Choroid plexus epithelial cell (primary cell): ENCODE results near the gene CLDN15.
"Not testable (repeated sequence)": the region's sequence is repeated elsewhere in the genome, so short reads cannot be mapped to it uniquely, and the experiment has no call there.

Source experiments
- DNase-seq: peaks from one replicate; pipeline ENCODE4 v3.0.0-alpha.2; 2010; ENCODE audit warnings: low read depth
- H3K4me3 ChIP-seq: 2 replicates; pipeline ENCODE4 v1.5.1; 2011; ENCODE audit warnings: low read depth, mild to moderate bottlenecking, control low read depth, low read length, moderate library complexity
- TF ChIP-seq, protein P1 (sequence below): conservative IDR thresholded peaks from 2 replicates; pipeline ENCODE4 v1.5.1; 2011; ENCODE audit warnings: low read depth, mild to moderate bottlenecking, control low read depth, inconsistent platforms, low read length, moderate library complexity

Gene CLDN15, protein sequence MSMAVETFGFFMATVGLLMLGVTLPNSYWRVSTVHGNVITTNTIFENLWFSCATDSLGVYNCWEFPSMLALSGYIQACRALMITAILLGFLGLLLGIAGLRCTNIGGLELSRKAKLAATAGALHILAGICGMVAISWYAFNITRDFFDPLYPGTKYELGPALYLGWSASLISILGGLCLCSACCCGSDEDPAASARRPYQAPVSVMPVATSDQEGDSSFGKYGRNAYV

DNA sequence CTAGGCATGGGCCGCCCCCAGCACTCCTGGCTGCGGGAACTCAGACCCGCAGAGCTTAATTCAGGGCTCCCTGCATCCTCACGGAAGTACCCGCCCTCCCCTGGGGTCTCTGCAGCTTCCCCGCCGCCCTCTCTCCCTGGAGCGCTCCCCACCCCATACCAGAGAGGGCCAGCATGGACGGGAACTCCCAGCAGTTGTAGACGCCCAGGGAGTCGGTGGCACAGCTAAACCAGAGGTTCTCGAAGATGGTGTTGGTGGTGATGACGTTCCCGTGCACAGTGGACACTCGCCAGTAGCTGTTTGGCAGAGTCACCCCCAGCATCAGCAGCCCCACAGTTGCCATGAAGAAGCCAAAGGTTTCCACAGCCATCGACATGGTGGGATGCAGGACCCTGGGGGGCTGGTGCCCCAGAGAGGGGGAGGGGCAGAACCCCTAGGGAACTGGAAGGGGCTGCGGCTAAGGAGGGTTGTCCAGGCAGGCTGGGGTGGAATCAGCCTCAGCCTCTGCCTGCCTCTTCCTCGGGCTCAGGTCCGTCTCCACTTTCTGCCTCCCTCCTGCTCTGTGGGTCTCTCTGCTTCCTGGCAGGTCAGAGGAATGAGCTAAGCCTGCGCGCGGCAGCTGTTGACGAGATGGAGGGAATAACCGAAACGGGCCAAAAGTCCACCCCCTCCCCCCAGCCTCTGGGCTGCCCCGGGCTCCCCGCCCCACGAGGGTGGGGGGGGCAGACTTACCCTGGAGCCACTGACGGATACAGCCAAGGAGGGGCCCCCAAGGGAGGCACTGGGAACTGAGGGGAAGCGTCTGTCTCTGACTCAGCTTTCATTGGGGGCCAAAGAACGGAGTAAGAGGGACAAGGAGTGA lies at the start of gene CLDN15:
Gene CLDN15, minus strand, starts transcription at position 597 of the 862 bp plus-strand sequence. Its CDS starts 221 bp downstream, at position 376.
- no peak within 1 kb of the TSS for H3K4me3 ChIP-seq
- peak; percentile 50 for DNase-seq
- TF ChIP-seq, protein P1, sequence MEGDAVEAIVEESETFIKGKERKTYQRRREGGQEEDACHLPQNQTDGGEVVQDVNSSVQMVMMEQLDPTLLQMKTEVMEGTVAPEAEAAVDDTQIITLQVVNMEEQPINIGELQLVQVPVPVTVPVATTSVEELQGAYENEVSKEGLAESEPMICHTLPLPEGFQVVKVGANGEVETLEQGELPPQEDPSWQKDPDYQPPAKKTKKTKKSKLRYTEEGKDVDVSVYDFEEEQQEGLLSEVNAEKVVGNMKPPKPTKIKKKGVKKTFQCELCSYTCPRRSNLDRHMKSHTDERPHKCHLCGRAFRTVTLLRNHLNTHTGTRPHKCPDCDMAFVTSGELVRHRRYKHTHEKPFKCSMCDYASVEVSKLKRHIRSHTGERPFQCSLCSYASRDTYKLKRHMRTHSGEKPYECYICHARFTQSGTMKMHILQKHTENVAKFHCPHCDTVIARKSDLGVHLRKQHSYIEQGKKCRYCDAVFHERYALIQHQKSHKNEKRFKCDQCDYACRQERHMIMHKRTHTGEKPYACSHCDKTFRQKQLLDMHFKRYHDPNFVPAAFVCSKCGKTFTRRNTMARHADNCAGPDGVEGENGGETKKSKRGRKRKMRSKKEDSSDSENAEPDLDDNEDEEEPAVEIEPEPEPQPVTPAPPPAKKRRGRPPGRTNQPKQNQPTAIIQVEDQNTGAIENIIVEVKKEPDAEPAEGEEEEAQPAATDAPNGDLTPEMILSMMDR = no peak

DNA sequence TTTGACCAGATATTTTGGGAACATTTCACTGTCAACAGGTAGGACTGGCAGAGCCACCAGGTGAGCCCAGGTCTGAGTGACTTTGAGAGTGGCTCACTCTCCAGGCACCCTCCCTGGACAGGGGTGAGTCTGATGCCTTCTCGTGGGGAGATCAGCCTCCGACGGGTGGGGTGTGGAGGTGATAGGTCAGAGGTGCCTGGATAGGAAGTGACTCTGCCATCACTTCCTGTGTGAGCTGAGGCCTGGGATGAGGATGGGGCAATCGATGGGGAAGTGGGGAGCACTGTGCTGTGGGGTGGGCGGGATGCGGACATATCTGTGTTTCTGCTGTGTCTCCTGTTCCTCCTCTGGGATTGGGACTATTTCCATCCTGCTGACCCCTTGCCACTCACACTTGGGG lies 49.4 kb upstream of the CLDN15 start:
- DNase-seq = no peak
- no peak overlapping the region for H3K4me3 ChIP-seq
- TF ChIP-seq, protein P1 = no peak

DNA sequence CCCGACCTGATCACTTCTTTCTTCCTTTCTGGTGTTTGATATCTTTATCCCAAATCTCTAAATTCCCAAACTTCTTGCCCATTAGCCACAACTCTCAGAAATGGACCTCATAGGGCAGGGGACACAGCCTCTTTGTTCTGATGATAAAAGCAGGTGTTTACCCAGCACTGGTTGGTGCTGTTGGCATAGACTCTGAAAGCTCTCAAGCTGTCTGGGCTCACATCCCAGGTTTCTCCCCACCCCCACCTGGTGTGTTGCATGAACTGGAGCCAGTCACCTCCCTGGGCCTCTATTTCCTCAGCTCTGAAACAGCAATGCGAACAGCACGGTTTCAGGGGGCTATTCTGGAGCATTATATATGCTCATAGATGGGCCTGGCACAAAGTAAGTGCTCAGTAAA lies 48.3 kb upstream of the CLDN15 start:
- not testable (repeated sequence) for DNase-seq, H3K4me3 ChIP-seq

DNA sequence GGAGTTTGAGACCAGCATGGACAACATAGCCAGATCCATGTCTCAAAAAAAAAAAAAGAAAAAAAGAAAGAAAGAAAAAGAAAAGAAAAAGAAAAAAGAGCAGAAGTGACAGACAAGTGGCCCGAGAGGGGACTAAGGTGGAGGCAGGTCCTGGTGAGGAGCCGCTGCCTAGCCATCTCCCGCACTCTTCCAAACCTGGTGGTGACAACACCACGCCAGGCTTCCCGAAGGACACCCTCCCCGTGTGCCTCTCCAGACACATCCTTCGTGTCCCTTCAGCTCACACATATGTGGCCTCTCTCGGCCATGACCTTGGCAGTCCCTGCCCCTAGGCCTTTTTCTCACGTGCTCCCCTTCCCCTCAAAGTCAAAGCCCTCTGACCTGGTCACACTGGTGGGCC lies 47.6 kb upstream of the CLDN15 start:
- DNase-seq = no peak
- TF ChIP-seq, protein P1 = no peak
- no peak overlapping the region for H3K4me3 ChIP-seq

DNA sequence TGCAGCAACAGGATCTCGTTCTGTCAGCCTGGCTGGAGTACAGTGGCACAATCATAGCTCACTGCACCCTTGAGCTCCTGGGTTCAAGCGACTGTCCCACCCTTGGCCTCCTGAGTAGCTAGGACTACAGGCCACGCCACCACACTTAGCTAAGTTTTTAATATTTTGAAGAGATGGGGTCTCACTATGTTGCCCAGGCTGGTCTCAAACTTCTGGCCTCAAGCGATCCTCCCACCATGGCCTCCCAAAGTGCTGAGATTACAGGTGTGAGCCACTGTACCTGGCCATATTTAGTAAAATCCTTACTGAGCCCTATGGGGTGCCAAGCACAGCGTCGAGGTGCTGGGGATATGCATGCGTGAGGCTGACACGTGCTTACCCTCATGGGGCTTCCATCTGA lies 43.3 kb upstream of the CLDN15 start:
- H3K4me3 ChIP-seq, DNase-seq: not testable (repeated sequence)

DNA sequence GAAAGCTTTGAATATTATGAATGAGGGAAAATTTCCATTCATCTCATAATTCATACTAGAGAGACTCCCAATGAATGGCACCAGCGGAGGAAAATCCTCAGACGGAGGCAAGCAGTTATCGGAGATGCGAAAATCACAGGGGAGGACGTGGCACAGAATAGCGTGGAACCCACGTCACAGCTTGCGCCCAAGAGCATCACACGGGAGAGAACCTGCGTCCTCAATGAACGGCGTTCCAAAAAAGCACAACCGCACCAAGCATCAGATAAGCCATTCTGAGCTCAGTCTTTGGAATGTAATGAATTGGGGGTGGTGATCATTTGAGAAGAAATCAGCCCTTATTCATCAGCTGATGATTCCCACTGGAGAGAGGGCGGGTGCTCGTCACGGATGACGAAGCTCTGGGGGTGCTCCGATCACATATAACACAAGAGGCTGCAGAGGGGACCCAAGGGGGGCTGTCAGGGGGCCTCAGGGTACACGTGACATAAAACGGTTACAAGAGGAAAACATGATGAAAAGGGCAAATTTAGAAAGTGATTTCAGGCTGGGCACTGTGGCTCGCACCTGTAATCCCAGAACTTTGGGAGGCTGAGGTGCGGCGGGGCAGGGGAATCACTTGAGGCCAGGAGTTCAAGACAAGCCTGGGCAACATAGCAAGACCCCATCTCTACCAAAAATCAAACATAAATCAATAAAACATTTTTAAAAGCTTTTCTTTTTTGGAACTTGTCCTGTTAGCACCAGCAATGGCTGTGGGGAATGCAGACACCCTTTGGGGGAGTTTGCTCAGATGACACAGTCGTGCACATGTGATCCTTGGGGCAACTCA lies 41.1 kb upstream of the CLDN15 start:
- DNase-seq = no peak
- TF ChIP-seq, protein P1 = no peak
- H3K4me3 ChIP-seq = no peak overlapping the region

DNA sequence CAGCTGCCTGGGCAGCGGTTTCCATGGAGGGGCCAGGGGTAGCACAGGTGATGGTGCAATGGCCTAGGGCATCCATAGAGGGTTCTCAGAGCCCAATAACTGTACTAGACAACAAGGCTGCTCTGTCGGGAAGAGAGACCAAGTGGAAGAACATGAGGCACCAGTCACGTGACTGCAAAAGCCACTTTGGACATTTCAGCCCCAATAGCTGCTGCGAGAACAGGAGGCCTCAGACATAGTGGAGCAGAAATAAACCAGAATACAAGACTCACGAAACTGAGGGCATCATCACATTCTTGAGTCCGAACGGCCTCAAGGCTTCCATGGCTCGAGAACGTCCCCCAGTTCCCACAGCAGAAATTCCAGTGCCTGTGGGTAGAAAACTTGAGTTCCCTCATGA lies 39.6 kb upstream of the CLDN15 start:
- TF ChIP-seq, protein P1 = no peak
- H3K4me3 ChIP-seq = no peak overlapping the region
- DNase-seq = no peak
